ENCODE results near the gene HDAC4. TPM values are rescaled to one million over a fixed set of nuclear protein-coding genes. Genes with fewer than 3 reads are reported as not detected.

HDAC4 gene
- total and polyA plus RNA-seq, 2 of the 8 experiments (the other 6 are each of a cell fraction or from before 2014, with no cell fraction given), result 15.4 to 31.5 TPM

GRCh38 chr2:239027391-239028252 is 373.2 kb downstream of the HDAC4 start (continued):
- TF ChIP-seq CHD7 (IDR thresholded peaks at IDR 0.05; ENCODE audit: insufficient replicate concordance, low read length) (no peak), ATF2 (IDR thresholded peaks at IDR 0.05; ENCODE audit: low read length) (no peak)

Measured in H1 (cell line).